Measurements from ENCODE around the gene ANKS4B.

- no peak for TF ChIP-seq GABPA (IDR thresholded peaks at IDR 0.05 in 1 of 2, conservative IDR thresholded peaks at IDR 0.05 in 1 of 2)
- TF ChIP-seq CTCF (IDR thresholded peaks at IDR 0.05; ENCODE audit: low read depth, low read length, missing input control): peak; percentile 17
- peak; percentile 32 to 62 for TF ChIP-seq RAD21 (IDR thresholded peaks at IDR 0.05)
- TF ChIP-seq REST (IDR thresholded peaks at IDR 0.05): no peak
- no peak for TF ChIP-seq JUND (IDR thresholded peaks at IDR 0.05)
Observed at GRCh38 chr16:21283521-21284289, 50.2 kb downstream of the ANKS4B start.
